Muscle of leg (tissue), 11 donors: Measurements from ENCODE around the gene PCNX2. TPM values are rescaled to one million over a fixed set of nuclear protein-coding genes. Genes with fewer than 3 reads are reported as not detected.

Source experiments
- DNase-seq: peaks from one replicate; pipeline ENCODE4 v3.0.0; 2013
- H3K27ac ChIP-seq: one replicate; pipeline ENCODE4 v1.5.1; 2013; ENCODE audit warnings: mild to moderate bottlenecking, low read length, control low read depth
- H3K27me3 ChIP-seq: one replicate; pipeline ENCODE4 v1.6.1; 2013; ENCODE audit warnings: low read length; ENCODE audit not compliant: control insufficient read depth, insufficient read depth
- H3K36me3 ChIP-seq: one replicate; pipeline ENCODE4 v1.6.1; 2013; ENCODE audit warnings: low read length; ENCODE audit not compliant: control insufficient read depth, insufficient read depth
- H3K4me1 ChIP-seq: one replicate; pipeline ENCODE4 v1.6.1; 2013; ENCODE audit warnings: low read length; ENCODE audit not compliant: control insufficient read depth, insufficient read depth
- H3K4me3 ChIP-seq: one replicate; pipeline ENCODE4 v1.5.1; 2013; ENCODE audit warnings: low read length, control low read depth
- H3K9me3 ChIP-seq: replicated peaks from 2 replicates; pipeline ENCODE4 v1.6.1; 2013; ENCODE audit warnings: low read depth, low read length; ENCODE audit not compliant: control insufficient read depth
- WGBS: methylation state at CpG from one replicate; pipeline ENCODE4 v1.1.5; 2013; ENCODE audit warnings: missing lambda C conversion rate; ENCODE audit not compliant: insufficient coverage; 5-methylcytosine and 5-hydroxymethylcytosine counted together
- polyA plus RNA-seq, 8 donors: library from polyadenylated mRNA; unstranded; fragments of 120-200 nt; gene quantifications; one replicate each; pipeline versions ENCODE4 v1.2.1 to v1.2.3, GENCODE V29; 2013; ENCODE audit warnings: inconsistent platforms in 1 of 8, low replicate concordance in 1 of 8; ENCODE audit not compliant: insufficient read length in 8 of 8, insufficient read depth in 1 of 8
- total RNA-seq: library from RNA; stranded (reverse); fragments of 120-200 nt; gene quantifications from one replicate; pipeline ENCODE4 v1.2.4, GENCODE V29; 2013

The PCNX2 gene
- total and polyA plus RNA-seq, 9 donors = 2.5 to 5.2 (median 3.9) TPM

DNA sequence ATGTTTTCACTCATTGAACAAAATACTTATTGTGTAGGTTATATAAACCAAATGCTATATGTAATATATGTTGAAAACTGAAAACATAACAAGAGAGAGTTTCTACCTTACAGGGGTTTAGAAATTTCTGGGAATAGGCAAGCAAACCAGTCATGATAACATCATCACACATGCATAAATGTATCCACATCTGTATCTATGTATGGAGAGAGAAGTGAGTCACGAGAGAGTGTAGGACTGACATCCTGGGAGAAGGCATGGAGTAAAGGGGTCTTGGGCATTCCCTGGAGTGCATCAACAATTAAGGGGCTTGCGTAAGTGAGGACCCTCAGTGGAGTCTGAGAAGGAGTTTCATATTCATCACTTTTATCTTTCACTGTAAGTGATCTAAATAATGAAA lies 65.5 kb downstream of the PCNX2 start:
- H3K27me3 ChIP-seq = no peaks in the 10 kb centered on the region
- no CpG with 5 or more reads among the region's 2 CpGs for WGBS
- no peaks in the 10 kb centered on the region for H3K4me1 ChIP-seq
- no peaks in the 10 kb centered on the region for H3K36me3 ChIP-seq
- no peak for DNase-seq
- H3K9me3 ChIP-seq = no peaks in the 10 kb centered on the region
- no peak overlapping the region for H3K4me3 ChIP-seq
- H3K27ac ChIP-seq = no peak overlapping the region

- no peak for DNase-seq
- Histone ChIP-seq H3K4me1 (no peaks in the 10 kb centered on the region), H3K27me3 (no peaks in the 10 kb centered on the region), H3K27ac (no peak overlapping the region), H3K4me3 (no peak overlapping the region), H3K36me3 (no peaks in the 10 kb centered on the region), H3K9me3 (no peaks in the 10 kb centered on the region)
- WGBS = no CpG with 5 or more reads among the region's 3 CpGs
These were observed 66.2 kb downstream of the PCNX2 start for GRCh38 chr1:233229288-233229687.

DNA sequence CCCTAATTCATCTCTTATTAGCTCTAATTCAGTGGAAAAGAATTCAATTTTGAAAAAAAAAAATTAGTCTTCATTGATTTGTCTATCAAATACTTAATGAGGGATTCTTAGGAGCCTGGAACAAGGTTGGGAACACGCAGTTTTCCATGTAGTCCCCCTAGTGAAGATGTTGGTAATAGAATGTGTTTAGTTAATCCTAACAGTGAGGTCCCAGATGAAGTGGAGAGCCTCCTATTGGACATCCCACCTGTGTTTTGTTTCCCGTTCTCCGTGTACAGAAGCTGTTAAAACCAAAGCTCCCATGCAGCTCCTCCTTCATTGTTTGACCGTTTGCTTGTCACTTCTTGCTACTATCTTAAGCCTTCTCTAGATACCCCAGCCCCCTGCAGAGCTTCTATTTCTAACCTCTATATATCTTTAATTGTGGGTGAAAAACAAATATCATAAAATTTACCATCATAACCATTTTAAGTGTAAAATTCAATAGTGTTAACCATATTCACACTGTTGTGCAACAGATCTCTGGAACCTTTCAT lies 67.5 kb downstream of the PCNX2 start:
- Histone ChIP-seq H3K27ac (no peak overlapping the region), H3K4me3 (no peak overlapping the region), H3K27me3 (no peaks in the 10 kb centered on the region), H3K4me1 (no peaks in the 10 kb centered on the region), H3K36me3 (no peaks in the 10 kb centered on the region), H3K9me3 (no peaks in the 10 kb centered on the region)
- WGBS = 79% methylated on average over 2 of the region's 4 CpGs
- DNase-seq = no peak

DNA sequence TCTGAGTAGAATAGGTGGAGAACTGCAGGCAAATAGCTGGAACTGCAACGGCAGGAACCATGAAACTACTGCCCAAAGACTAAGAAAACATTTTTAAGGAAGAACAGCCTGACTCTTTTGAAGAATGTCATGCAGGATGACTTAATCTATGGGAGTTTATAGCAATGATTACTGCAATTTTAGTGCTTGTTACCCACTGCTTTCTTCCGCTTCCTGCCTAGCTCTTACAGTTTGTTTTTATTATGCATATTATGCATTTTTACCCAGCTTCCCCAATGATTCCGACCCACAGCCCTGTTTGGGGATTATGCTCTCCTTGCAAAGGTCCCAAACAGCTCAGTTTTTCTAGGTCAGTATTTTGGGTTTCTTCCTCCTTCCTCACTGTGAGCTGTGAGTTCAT lies 71.2 kb downstream of the PCNX2 start:
- Histone ChIP-seq H3K27me3 (no peaks in the 10 kb centered on the region), H3K9me3 (no peaks in the 10 kb centered on the region), H3K27ac (no peak overlapping the region), H3K36me3 (no peaks in the 10 kb centered on the region), H3K4me1 (no peaks in the 10 kb centered on the region), H3K4me3 (no peak overlapping the region)
- DNase-seq = no peak
- WGBS = 67% methylated on average over 1 of the region's 3 CpGs

GRCh38 chr1:233217832-233218231 lies 77.7 kb downstream of the PCNX2 start:
- WGBS = no CpG with 5 or more reads among the region's 5 CpGs
- no peak for DNase-seq
- Histone ChIP-seq H3K27ac (no peak overlapping the region), H3K36me3 (no peaks in the 10 kb centered on the region), H3K9me3 (no peaks in the 10 kb centered on the region), H3K4me3 (no peak overlapping the region), H3K4me1 (no peaks in the 10 kb centered on the region), H3K27me3 (no peaks in the 10 kb centered on the region)

GRCh38 chr1:233216009-233216408 lies 79.5 kb downstream of the PCNX2 start:
- H3K9me3 ChIP-seq = no peaks in the 10 kb centered on the region
- DNase-seq = no peak
- 73% methylated on average over 4 of the region's 4 CpGs for WGBS
- no peaks in the 10 kb centered on the region for H3K27me3 ChIP-seq
- no peaks in the 10 kb centered on the region for H3K36me3 ChIP-seq
- no peak overlapping the region for H3K27ac ChIP-seq
- H3K4me3 ChIP-seq = no peak overlapping the region
- H3K4me1 ChIP-seq = no peaks in the 10 kb centered on the region

GRCh38 chr1:233215135-233215760 lies 80.3 kb downstream of the PCNX2 start:
- no peak for DNase-seq
- H3K27ac ChIP-seq = no peak overlapping the region
- H3K4me1 ChIP-seq = no peaks in the 10 kb centered on the region
- H3K9me3 ChIP-seq = no peaks in the 10 kb centered on the region
- H3K27me3 ChIP-seq = no peaks in the 10 kb centered on the region
- H3K36me3 ChIP-seq = no peaks in the 10 kb centered on the region
- WGBS = no CpG with 5 or more reads among the region's 3 CpGs
- H3K4me3 ChIP-seq = no peak overlapping the region

DNA sequence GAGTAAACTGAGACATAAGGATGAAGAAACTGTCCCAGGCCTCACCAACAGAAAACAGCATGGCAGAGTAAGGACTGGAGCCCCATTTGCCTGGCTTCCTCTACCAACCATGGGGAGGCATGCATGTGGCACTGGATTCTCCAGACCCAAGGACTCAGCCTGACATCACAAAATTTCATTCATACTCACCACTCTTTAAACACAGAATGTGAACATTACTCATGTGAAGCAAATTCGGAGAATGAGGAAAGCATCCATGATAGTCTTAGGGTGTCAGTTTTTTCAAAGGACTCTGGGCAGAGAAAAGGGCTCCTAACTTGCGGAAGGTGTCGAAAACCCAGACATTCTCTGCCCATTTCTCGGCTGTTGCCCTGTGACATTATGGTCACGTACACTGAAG lies 83.9 kb downstream of the PCNX2 start:
- Histone ChIP-seq H3K4me1 (no peaks in the 10 kb centered on the region), H3K9me3 (no peaks in the 10 kb centered on the region), H3K36me3 (no peaks in the 10 kb centered on the region), H3K27ac (no peak overlapping the region), H3K4me3 (no peak overlapping the region), H3K27me3 (no peaks in the 10 kb centered on the region)
- no peak for DNase-seq
- WGBS = 100% methylated on average over 3 of the region's 5 CpGs

- Histone ChIP-seq H3K9me3 (no peaks in the 10 kb centered on the region), H3K27me3 (no peaks in the 10 kb centered on the region), H3K4me1 (no peaks in the 10 kb centered on the region), H3K36me3 (no peaks in the 10 kb centered on the region), H3K27ac (no peak overlapping the region), H3K4me3 (no peak overlapping the region)
- WGBS = no CpG with 5 or more reads among the region's 1 CpG
- DNase-seq = no peak
These were observed 84.4 kb downstream of the PCNX2 start for GRCh38 chr1:233211106-233211505.

DNA sequence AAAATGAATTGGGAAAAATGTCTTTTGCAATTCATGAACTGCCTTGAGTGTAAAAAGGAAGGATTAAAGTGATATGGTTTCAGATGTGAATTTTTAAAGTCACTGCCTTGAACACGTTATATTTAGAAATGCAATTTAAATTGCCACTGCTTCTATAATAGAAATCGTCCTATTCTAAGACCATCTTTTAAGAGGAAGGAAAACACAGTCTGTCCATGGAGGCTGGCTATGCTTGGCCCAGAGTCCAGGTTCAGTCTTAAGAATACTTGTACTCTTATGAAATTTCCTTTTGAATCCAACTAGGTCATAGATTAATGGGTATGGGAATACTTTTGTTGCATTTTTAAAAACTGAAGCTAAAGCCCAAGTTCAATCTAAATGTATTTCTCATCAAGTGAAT lies 86.0 kb downstream of the PCNX2 start:
- DNase-seq = peak; percentile 50
- Histone ChIP-seq H3K36me3 (no peaks in the 10 kb centered on the region), H3K4me3 (no peak overlapping the region), H3K9me3 (no peaks in the 10 kb centered on the region), H3K27ac (no peak overlapping the region), H3K27me3 (no peaks in the 10 kb centered on the region), H3K4me1 (no peaks in the 10 kb centered on the region)
- no CpG with 5 or more reads among the region's 2 CpGs for WGBS

DNA sequence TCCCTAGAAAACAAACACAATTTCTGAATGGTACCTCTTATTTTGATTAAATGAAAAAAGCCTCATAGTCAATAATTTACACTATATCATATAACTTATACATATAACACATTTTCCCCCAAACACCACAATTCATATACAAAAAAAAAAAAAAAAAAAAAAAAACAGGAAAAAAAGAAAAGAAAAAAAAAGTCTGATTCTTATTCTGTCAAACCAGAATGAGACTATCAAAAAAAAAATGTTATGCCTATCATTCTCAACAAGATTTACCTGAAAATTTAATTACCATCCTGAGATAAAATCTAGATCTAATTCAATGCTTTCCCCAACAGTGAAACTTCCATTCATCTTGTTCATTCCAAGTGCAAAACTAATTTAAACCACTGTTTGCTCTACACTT lies 86.8 kb downstream of the PCNX2 start:
- H3K4me3 ChIP-seq = no peak overlapping the region
- no peak overlapping the region for H3K27ac ChIP-seq
- no peaks in the 10 kb centered on the region for H3K4me1 ChIP-seq
- no peaks in the 10 kb centered on the region for H3K36me3 ChIP-seq
- H3K27me3 ChIP-seq = no peaks in the 10 kb centered on the region
- DNase-seq = no peak
- H3K9me3 ChIP-seq = no peaks in the 10 kb centered on the region
